Hepatocyte (in vitro differentiated cells): ENCODE measurements around the gene ROR2.

Experiments
- EZH2 ChIP-seq: fragments of 200-600 bp; sonication (generic); IDR thresholded peaks from 2 replicates; pipeline ENCODE4 v1.6.1; 2016; ENCODE audit warnings: antibody characterized with exemption, mild to moderate bottlenecking, borderline replicate concordance
- EZH2phosphoT487 ChIP-seq: fragments of 200-600 bp; sonication (generic); IDR thresholded peaks from one replicate; pipeline ENCODE4 v1.6.1; 2018; ENCODE audit warnings: antibody characterized with exemption, mild to moderate bottlenecking, low read depth, moderate library complexity; ENCODE audit not compliant: unreplicated experiment, severe bottlenecking
- TF ChIP-seq, protein P1 (sequence below): fragments of 200-600 bp; sonication (generic); IDR thresholded peaks from 2 replicates; pipeline ENCODE4 v1.5.1; 2016; ENCODE audit warnings: antibody characterized with exemption, mild to moderate bottlenecking; ENCODE audit not compliant: poor library complexity

DNA sequence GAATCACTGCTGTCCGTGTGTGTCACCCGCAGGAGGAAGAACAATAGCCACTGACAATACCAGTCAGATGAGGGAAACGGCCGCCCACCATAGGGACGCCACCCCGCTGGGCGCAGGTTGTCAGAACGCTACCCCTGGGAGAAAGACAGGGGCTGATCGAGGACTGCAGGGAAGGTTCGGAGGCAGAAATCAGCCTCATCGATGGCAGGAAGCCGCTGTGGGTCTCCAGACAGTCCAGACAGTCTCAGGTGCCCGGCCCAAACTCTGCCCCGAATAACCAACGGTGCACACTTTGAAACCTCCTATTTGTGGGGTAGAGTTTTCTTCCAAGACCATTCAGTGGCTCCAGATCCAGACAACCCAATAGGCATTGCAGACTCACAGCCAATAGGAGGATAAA lies 181.5 kb downstream of the ROR2 start:
- TF ChIP-seq, protein P1, sequence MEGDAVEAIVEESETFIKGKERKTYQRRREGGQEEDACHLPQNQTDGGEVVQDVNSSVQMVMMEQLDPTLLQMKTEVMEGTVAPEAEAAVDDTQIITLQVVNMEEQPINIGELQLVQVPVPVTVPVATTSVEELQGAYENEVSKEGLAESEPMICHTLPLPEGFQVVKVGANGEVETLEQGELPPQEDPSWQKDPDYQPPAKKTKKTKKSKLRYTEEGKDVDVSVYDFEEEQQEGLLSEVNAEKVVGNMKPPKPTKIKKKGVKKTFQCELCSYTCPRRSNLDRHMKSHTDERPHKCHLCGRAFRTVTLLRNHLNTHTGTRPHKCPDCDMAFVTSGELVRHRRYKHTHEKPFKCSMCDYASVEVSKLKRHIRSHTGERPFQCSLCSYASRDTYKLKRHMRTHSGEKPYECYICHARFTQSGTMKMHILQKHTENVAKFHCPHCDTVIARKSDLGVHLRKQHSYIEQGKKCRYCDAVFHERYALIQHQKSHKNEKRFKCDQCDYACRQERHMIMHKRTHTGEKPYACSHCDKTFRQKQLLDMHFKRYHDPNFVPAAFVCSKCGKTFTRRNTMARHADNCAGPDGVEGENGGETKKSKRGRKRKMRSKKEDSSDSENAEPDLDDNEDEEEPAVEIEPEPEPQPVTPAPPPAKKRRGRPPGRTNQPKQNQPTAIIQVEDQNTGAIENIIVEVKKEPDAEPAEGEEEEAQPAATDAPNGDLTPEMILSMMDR, result no peak
- TF ChIP-seq EZH2phosphoT487 (no peak), EZH2 (no peak)
